Measurements from ENCODE around the gene COASY.

Gene COASY

GRCh38 chr17:42578282-42578869 lies 16.4 kb downstream of the COASY start:
- Histone ChIP-seq H3K4me1 (ENCODE audit: low read depth, poor library complexity, severe bottlenecking) (peaks cover 67% of the 10 kb centered on the region), H3K9ac (peak overlapping the region; percentile 73), H3K79me2 (ENCODE audit: insufficient read depth, low read depth) (peaks cover 17% of the 10 kb centered on the region; the same call in 1 of the 2 replicates), H3K27ac (peak overlapping the region; percentile 90), H2AFZ (ENCODE audit: low read depth) (peak overlapping the region; percentile 58; the same call in 1 of the 2 replicates), H3K36me3 (ENCODE audit: insufficient read depth) (peaks cover 5% of the 10 kb centered on the region; the same call in 1 of the 2 replicates), H3K27me3 (ENCODE audit: insufficient read depth, low read depth) (no peaks in the 10 kb centered on the region), H3K4me2 (peak overlapping the region; percentile 97), H4K20me1 (ENCODE audit: insufficient read depth) (no peaks in the 10 kb centered on the region), H3K4me3 (IDR thresholded peaks at IDR 0.05; ENCODE audit: insufficient read depth, low read depth, low read length) (no peak overlapping the region)
- peak; percentile 84 for TF ChIP-seq CTCF (conservative IDR thresholded peaks at IDR 0.05; ENCODE audit: low read depth, low read length)

- TF ChIP-seq CTCF (conservative IDR thresholded peaks at IDR 0.05; ENCODE audit: low read depth, low read length): no peak
- peak overlapping the region; percentile 40; the same call in 1 of the 2 replicates for H3K9ac ChIP-seq
- no peak overlapping the region for H2AFZ ChIP-seq (ENCODE audit: low read depth)
- H3K4me1 ChIP-seq (ENCODE audit: low read depth, poor library complexity, severe bottlenecking): peaks cover 64% of the 10 kb centered on the region
- peaks cover 17% of the 10 kb centered on the region; the same call in 1 of the 2 replicates for H3K79me2 ChIP-seq (ENCODE audit: insufficient read depth, low read depth)
- no peak overlapping the region for H3K4me3 ChIP-seq (IDR thresholded peaks at IDR 0.05; ENCODE audit: insufficient read depth, low read depth, low read length)
- no peaks in the 10 kb centered on the region for H3K27me3 ChIP-seq (ENCODE audit: insufficient read depth, low read depth)
- peak overlapping the region; percentile 97 for H3K4me2 ChIP-seq
- H3K36me3 ChIP-seq (ENCODE audit: insufficient read depth): peaks cover 5% of the 10 kb centered on the region; the same call in 1 of the 2 replicates
- no peaks in the 10 kb centered on the region for H4K20me1 ChIP-seq (ENCODE audit: insufficient read depth)
- peak overlapping the region; percentile 90 for H3K27ac ChIP-seq
Observed at GRCh38 chr17:42579794-42580551, 18.0 kb downstream of the COASY start.

DNA sequence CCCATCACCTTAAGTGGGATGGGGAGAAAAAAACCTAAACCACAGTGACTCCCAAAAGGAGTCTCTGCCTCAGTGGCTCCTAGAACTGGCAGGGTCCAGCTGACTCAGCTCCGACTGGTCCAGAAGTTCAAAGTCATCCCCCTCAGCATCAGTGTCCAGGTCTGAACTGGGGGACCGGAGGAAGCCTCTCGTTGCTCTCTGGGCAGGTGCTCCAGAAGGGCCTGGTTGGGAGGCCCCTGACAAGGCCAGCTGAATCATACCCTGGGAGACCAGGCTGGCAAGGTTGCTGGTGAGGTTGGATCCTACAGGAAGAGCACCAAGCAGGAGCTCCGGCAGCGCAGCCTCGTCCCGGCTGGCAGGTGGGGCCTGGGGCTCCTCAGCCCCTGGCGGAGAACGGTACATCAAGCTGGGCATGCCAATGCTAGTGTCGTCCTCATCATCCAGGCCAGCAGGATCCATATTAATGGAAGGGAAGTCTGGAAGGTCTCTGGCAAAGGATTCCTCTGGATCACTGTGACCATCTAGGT lies 19.9 kb downstream of the COASY start:
- peaks cover 5% of the 10 kb centered on the region; the same call in 1 of the 2 replicates for H3K36me3 ChIP-seq (ENCODE audit: insufficient read depth)
- H3K4me1 ChIP-seq (ENCODE audit: low read depth, poor library complexity, severe bottlenecking): peaks cover 63% of the 10 kb centered on the region
- TF ChIP-seq CTCF (conservative IDR thresholded peaks at IDR 0.05; ENCODE audit: low read depth, low read length): no peak
- no peak overlapping the region for H3K4me3 ChIP-seq (IDR thresholded peaks at IDR 0.05; ENCODE audit: insufficient read depth, low read depth, low read length)
- H3K9ac ChIP-seq: no peak overlapping the region
- no peaks in the 10 kb centered on the region for H4K20me1 ChIP-seq (ENCODE audit: insufficient read depth)
- H2AFZ ChIP-seq (ENCODE audit: low read depth): no peak overlapping the region
- H3K27me3 ChIP-seq (ENCODE audit: insufficient read depth, low read depth): no peaks in the 10 kb centered on the region
- H3K27ac ChIP-seq: no peak overlapping the region; the same call in 1 of the 2 replicates
- H3K4me2 ChIP-seq: no peak overlapping the region
- peaks cover 7% of the 10 kb centered on the region; the same call in 1 of the 2 replicates for H3K79me2 ChIP-seq (ENCODE audit: insufficient read depth, low read depth)

GRCh38 chr17:42584880-42585279 lies 22.9 kb downstream of the COASY start:
- Histone ChIP-seq H4K20me1 (ENCODE audit: insufficient read depth) (no peaks in the 10 kb centered on the region), H3K27ac (no peak overlapping the region), H3K9ac (no peak overlapping the region), H3K27me3 (ENCODE audit: insufficient read depth, low read depth) (no peaks in the 10 kb centered on the region), H3K4me3 (IDR thresholded peaks at IDR 0.05; ENCODE audit: insufficient read depth, low read depth, low read length) (no peak overlapping the region), H3K36me3 (ENCODE audit: insufficient read depth) (peaks cover 5% of the 10 kb centered on the region; the same call in 1 of the 2 replicates), H2AFZ (ENCODE audit: low read depth) (no peak overlapping the region), H3K79me2 (ENCODE audit: insufficient read depth, low read depth) (no peaks in the 10 kb centered on the region), H3K4me1 (ENCODE audit: low read depth, poor library complexity, severe bottlenecking) (peaks cover 70% of the 10 kb centered on the region), H3K4me2 (no peak overlapping the region)
- TF ChIP-seq CTCF (conservative IDR thresholded peaks at IDR 0.05; ENCODE audit: low read depth, low read length): no peak

All from KMS-11 (cell line).